ENCODE measurements around the gene SDK1. TPM values are rescaled to one million over a fixed set of nuclear protein-coding genes. Genes with fewer than 3 reads are reported as not detected.

The SDK1 gene
- total and polyA plus RNA-seq, 2 donors = 9.8 to 15.1 TPM

GRCh38 chr7:4015996-4016395 is 714.9 kb downstream of the SDK1 start:
- Histone ChIP-seq H3K36me3 (ENCODE audit: insufficient read depth) (no peaks in the 10 kb centered on the region), H3K4me3 (ENCODE audit: low read depth, low read length) (no peak overlapping the region), H3K27ac (ENCODE audit: low read depth) (no peak overlapping the region), H3K4me1 (ENCODE audit: insufficient read depth) (no peaks in the 10 kb centered on the region)
- 97% methylated on average over 10 of the region's 10 CpGs for WGBS
- no peak for DNase-seq (ENCODE audit: extremely low spot score)

- Histone ChIP-seq H3K27ac (ENCODE audit: low read depth) (no peak overlapping the region), H3K4me3 (ENCODE audit: low read depth, low read length) (no peak overlapping the region), H3K4me1 (ENCODE audit: insufficient read depth) (no peaks in the 10 kb centered on the region), H3K36me3 (ENCODE audit: insufficient read depth) (no peaks in the 10 kb centered on the region)
- 95% methylated on average over 21 of the region's 21 CpGs for WGBS
- DNase-seq (ENCODE audit: extremely low spot score) = no peak
Measured at GRCh38 chr7:4017081-4017480, 716.0 kb downstream of the SDK1 start.

- Histone ChIP-seq H3K4me1 (ENCODE audit: insufficient read depth) (no peaks in the 10 kb centered on the region), H3K4me3 (ENCODE audit: low read depth, low read length) (no peak overlapping the region), H3K27ac (ENCODE audit: low read depth) (no peak overlapping the region), H3K36me3 (ENCODE audit: insufficient read depth) (no peaks in the 10 kb centered on the region)
- WGBS = 83% methylated on average over 9 of the region's 9 CpGs
- no peak for DNase-seq (ENCODE audit: extremely low spot score)
Measured at GRCh38 chr7:4017785-4018184, 716.7 kb downstream of the SDK1 start.

GRCh38 chr7:4018601-4019316 is 717.7 kb downstream of the SDK1 start:
- H3K4me3 ChIP-seq (ENCODE audit: low read depth, low read length) = no peak overlapping the region
- 92% methylated on average over 7 of the region's 7 CpGs for WGBS
- no peak overlapping the region for H3K27ac ChIP-seq (ENCODE audit: low read depth)
- DNase-seq (ENCODE audit: extremely low spot score) = no peak
- H3K4me1 ChIP-seq (ENCODE audit: insufficient read depth) = no peaks in the 10 kb centered on the region
- H3K36me3 ChIP-seq (ENCODE audit: insufficient read depth) = no peaks in the 10 kb centered on the region

GRCh38 chr7:4020086-4020485 is 719.0 kb downstream of the SDK1 start:
- H3K36me3 ChIP-seq (ENCODE audit: insufficient read depth) = no peaks in the 10 kb centered on the region
- no peak overlapping the region for H3K4me3 ChIP-seq (ENCODE audit: low read depth, low read length)
- 95% methylated on average over 11 of the region's 11 CpGs for WGBS
- H3K27ac ChIP-seq (ENCODE audit: low read depth) = no peak overlapping the region
- no peaks in the 10 kb centered on the region for H3K4me1 ChIP-seq (ENCODE audit: insufficient read depth)
- DNase-seq (ENCODE audit: extremely low spot score) = no peak

GRCh38 chr7:4021413-4021812 is 720.4 kb downstream of the SDK1 start:
- Histone ChIP-seq H3K36me3 (ENCODE audit: insufficient read depth) (no peaks in the 10 kb centered on the region), H3K4me3 (ENCODE audit: low read depth, low read length) (no peak overlapping the region), H3K4me1 (ENCODE audit: insufficient read depth) (no peaks in the 10 kb centered on the region), H3K27ac (ENCODE audit: low read depth) (no peak overlapping the region)
- DNase-seq (ENCODE audit: extremely low spot score) = no peak
- WGBS = 92% methylated on average over 5 of the region's 5 CpGs

- Histone ChIP-seq H3K36me3 (ENCODE audit: insufficient read depth) (no peaks in the 10 kb centered on the region), H3K27ac (ENCODE audit: low read depth) (no peak overlapping the region), H3K4me1 (ENCODE audit: insufficient read depth) (no peaks in the 10 kb centered on the region), H3K4me3 (ENCODE audit: low read depth, low read length) (no peak overlapping the region)
- 80% methylated on average over 7 of the region's 7 CpGs for WGBS
- no peak for DNase-seq (ENCODE audit: extremely low spot score)
Measured at GRCh38 chr7:4022265-4022664, 721.2 kb downstream of the SDK1 start.

- H3K27ac ChIP-seq (ENCODE audit: low read depth) = no peak overlapping the region
- WGBS = 87% methylated on average over 10 of the region's 10 CpGs
- H3K4me1 ChIP-seq (ENCODE audit: insufficient read depth) = no peaks in the 10 kb centered on the region
- DNase-seq (ENCODE audit: extremely low spot score) = no peak
- no peaks in the 10 kb centered on the region for H3K36me3 ChIP-seq (ENCODE audit: insufficient read depth)
- no peak overlapping the region for H3K4me3 ChIP-seq (ENCODE audit: low read depth, low read length)
Measured at GRCh38 chr7:4023502-4023901, 722.5 kb downstream of the SDK1 start.

GRCh38 chr7:4024133-4024532 is 723.1 kb downstream of the SDK1 start:
- 77% methylated on average over 1 of the region's 1 CpG for WGBS
- no peaks in the 10 kb centered on the region for H3K36me3 ChIP-seq (ENCODE audit: insufficient read depth)

GRCh38 chr7:4024806-4025205 is 723.8 kb downstream of the SDK1 start:
- 91% methylated on average over 7 of the region's 7 CpGs for WGBS
- Histone ChIP-seq H3K4me1 (ENCODE audit: insufficient read depth) (no peaks in the 10 kb centered on the region), H3K4me3 (ENCODE audit: low read depth, low read length) (no peak overlapping the region), H3K27ac (ENCODE audit: low read depth) (no peak overlapping the region), H3K36me3 (ENCODE audit: insufficient read depth) (no peaks in the 10 kb centered on the region)
- DNase-seq (ENCODE audit: extremely low spot score) = no peak

More at GRCh38 chr7:4024133-4024532, 723.1 kb downstream of the SDK1 start:
- Histone ChIP-seq H3K4me1 (ENCODE audit: insufficient read depth) (no peaks in the 10 kb centered on the region), H3K27ac (ENCODE audit: low read depth) (no peak overlapping the region), H3K4me3 (ENCODE audit: low read depth, low read length) (no peak overlapping the region)
- no peak for DNase-seq (ENCODE audit: extremely low spot score)

- H3K27ac ChIP-seq (ENCODE audit: low read depth) = no peak overlapping the region
- 95% methylated on average over 12 of the region's 12 CpGs for WGBS
- H3K4me3 ChIP-seq (ENCODE audit: low read depth, low read length) = no peak overlapping the region
- no peak for DNase-seq (ENCODE audit: extremely low spot score)
- no peaks in the 10 kb centered on the region for H3K4me1 ChIP-seq (ENCODE audit: insufficient read depth)
- no peaks in the 10 kb centered on the region for H3K36me3 ChIP-seq (ENCODE audit: insufficient read depth)
Measured at GRCh38 chr7:4025210-4025609, 724.2 kb downstream of the SDK1 start.

GRCh38 chr7:4025694-4026615 is 724.9 kb downstream of the SDK1 start:
- no peak for DNase-seq (ENCODE audit: extremely low spot score)
- Histone ChIP-seq H3K4me3 (ENCODE audit: low read depth, low read length) (no peak overlapping the region), H3K27ac (ENCODE audit: low read depth) (no peak overlapping the region), H3K36me3 (ENCODE audit: insufficient read depth) (no peaks in the 10 kb centered on the region), H3K4me1 (ENCODE audit: insufficient read depth) (no peaks in the 10 kb centered on the region)
- WGBS = 78% methylated on average over 26 of the region's 26 CpGs

- DNase-seq (ENCODE audit: extremely low spot score) = no peak
- Histone ChIP-seq H3K4me1 (ENCODE audit: insufficient read depth) (no peaks in the 10 kb centered on the region), H3K4me3 (ENCODE audit: low read depth, low read length) (no peak overlapping the region), H3K27ac (ENCODE audit: low read depth) (no peak overlapping the region), H3K36me3 (ENCODE audit: insufficient read depth) (no peaks in the 10 kb centered on the region)
- 89% methylated on average over 10 of the region's 10 CpGs for WGBS
Measured at GRCh38 chr7:4026941-4027486, 726.0 kb downstream of the SDK1 start.

- DNase-seq (ENCODE audit: extremely low spot score) = no peak
- Histone ChIP-seq H3K4me1 (ENCODE audit: insufficient read depth) (no peaks in the 10 kb centered on the region), H3K27ac (ENCODE audit: low read depth) (no peak overlapping the region), H3K36me3 (ENCODE audit: insufficient read depth) (no peaks in the 10 kb centered on the region), H3K4me3 (ENCODE audit: low read depth, low read length) (no peak overlapping the region)
- WGBS = 80% methylated on average over 4 of the region's 4 CpGs
Measured at GRCh38 chr7:4028221-4028620, 727.2 kb downstream of the SDK1 start.
